SK-N-SH treated with all-trans-retinoic acid at 6 μM for 48 hours (cell line): ENCODE results near the gene NCS1.

ENCODE experiments used
- ATAC-seq: fragments of 200-7000 bp; cut with Tn5 transposase; 3 replicates; pipeline ENCODE4 v1.9.1; 2020; ENCODE audit warnings: mild to moderate bottlenecking, moderate library complexity
- ARNTL ChIP-seq: fragments of 450-650 bp; formaldehyde crosslinking; IDR thresholded peaks from 2 replicates; pipeline ENCODE4 v1.5.0; 2020; ENCODE audit warnings: low read depth, mild to moderate bottlenecking, moderate library complexity, borderline replicate concordance
- BACH2 ChIP-seq: fragments of 250-450 bp; sonication (Bioruptor Pico); IDR thresholded peaks from 2 replicates; pipeline ENCODE4 v1.9.0; 2021; ENCODE audit warnings: mild to moderate bottlenecking, borderline replicate concordance
- CREB5 ChIP-seq: fragments of 250-450 bp; sonication (Bioruptor Pico); IDR thresholded peaks from 2 replicates; pipeline ENCODE4 v1.5.1; 2020; ENCODE audit warnings: low read depth, mild to moderate bottlenecking, moderate library complexity
- CSDC2 ChIP-seq: fragments of 250-450 bp; sonication (Bioruptor Pico); IDR thresholded peaks from 2 replicates; pipeline ENCODE4 v1.5.0; 2020; ENCODE audit warnings: mild to moderate bottlenecking, moderate library complexity
- GLIS3 ChIP-seq: fragments of 250-450 bp; sonication (Bioruptor Pico); IDR thresholded peaks from 2 replicates; pipeline ENCODE4 v1.5.0; 2020; ENCODE audit warnings: mild to moderate bottlenecking, moderate library complexity
- ISL1 ChIP-seq: fragments of 250-450 bp; sonication (Bioruptor Pico); IDR thresholded peaks from 2 replicates; pipeline ENCODE4 v2.1.2; 2022; ENCODE audit warnings: mild to moderate bottlenecking, moderate library complexity
- OSR1 ChIP-seq: fragments of 250-450 bp; sonication (Bioruptor Pico); IDR thresholded peaks from 2 replicates; pipeline ENCODE4 v1.8.0; 2022; ENCODE audit warnings: moderate library complexity, mild to moderate bottlenecking, inconsistent platforms
- POU6F1 ChIP-seq: fragments of 250-450 bp; sonication (Bioruptor Pico); IDR thresholded peaks from 2 replicates; pipeline ENCODE4 v1.8.0; 2021; ENCODE audit warnings: low read depth, mild to moderate bottlenecking, moderate library complexity, borderline replicate concordance
- PPARA ChIP-seq: fragments of 250-450 bp; sonication (Bioruptor Pico); IDR thresholded peaks from 2 replicates; pipeline ENCODE4 v1.5.0; 2020; ENCODE audit warnings: mild to moderate bottlenecking, borderline replicate concordance
- RARB ChIP-seq: fragments of 250-450 bp; sonication (Bioruptor Pico); IDR thresholded peaks from 2 replicates; pipeline ENCODE4 v1.8.0; 2021; ENCODE audit warnings: mild to moderate bottlenecking, moderate library complexity
- SNAI2 ChIP-seq: fragments of 250-450 bp; sonication (Bioruptor Pico); IDR thresholded peaks from 2 replicates; pipeline ENCODE4 v1.5.0; 2020; ENCODE audit warnings: mild to moderate bottlenecking, moderate library complexity
- TCF4 ChIP-seq: fragments of 250-450 bp; sonication (Bioruptor Pico); IDR thresholded peaks from 2 replicates; pipeline ENCODE4 v1.8.0; 2021; ENCODE audit warnings: mild to moderate bottlenecking, moderate library complexity, borderline replicate concordance
- TOX ChIP-seq: fragments of 250-450 bp; sonication (Bioruptor Pico); IDR thresholded peaks from 2 replicates; pipeline ENCODE4 v1.8.0; 2021; ENCODE audit warnings: mild to moderate bottlenecking, moderate library complexity, borderline replicate concordance
- ZC3H10 ChIP-seq: fragments of 250-450 bp; sonication (Bioruptor Pico); IDR thresholded peaks from 2 replicates; pipeline ENCODE4 v1.5.1; 2021; ENCODE audit warnings: mild to moderate bottlenecking, moderate library complexity
- ZFP3 ChIP-seq: fragments of 250-450 bp; sonication (Bioruptor Pico); IDR thresholded peaks from 2 replicates; pipeline ENCODE4 v1.5.0; 2020; ENCODE audit warnings: mild to moderate bottlenecking, moderate library complexity
- ZFP30 ChIP-seq: fragments of 450-650 bp; formaldehyde crosslinking; IDR thresholded peaks from 2 replicates; pipeline ENCODE4 v1.5.0; 2022; ENCODE audit warnings: mild to moderate bottlenecking, moderate library complexity
- ZNF565 ChIP-seq: fragments of 450-650 bp; formaldehyde crosslinking; conservative IDR thresholded peaks from 2 replicates; pipeline ENCODE4 v1.5.0; 2020; ENCODE audit warnings: low read depth, mild to moderate bottlenecking, moderate library complexity
- ZNF70 ChIP-seq: fragments of 450-650 bp; formaldehyde crosslinking; IDR thresholded peaks from 2 replicates; pipeline ENCODE4 v1.5.0; 2020; ENCODE audit warnings: mild to moderate bottlenecking, moderate library complexity
- TF ChIP-seq, protein P1 (sequence below): fragments of 250-450 bp; sonication (Bioruptor Pico); IDR thresholded peaks from 2 replicates; pipeline ENCODE4 v1.8.0; 2020; ENCODE audit warnings: mild to moderate bottlenecking, moderate library complexity, borderline replicate concordance
- TF ChIP-seq, protein P2 (sequence below): fragments of 250-450 bp; sonication (Bioruptor Pico); IDR thresholded peaks from 2 replicates; pipeline ENCODE4 v1.5.1; 2021; ENCODE audit warnings: mild to moderate bottlenecking, moderate library complexity

Gene NCS1

DNA sequence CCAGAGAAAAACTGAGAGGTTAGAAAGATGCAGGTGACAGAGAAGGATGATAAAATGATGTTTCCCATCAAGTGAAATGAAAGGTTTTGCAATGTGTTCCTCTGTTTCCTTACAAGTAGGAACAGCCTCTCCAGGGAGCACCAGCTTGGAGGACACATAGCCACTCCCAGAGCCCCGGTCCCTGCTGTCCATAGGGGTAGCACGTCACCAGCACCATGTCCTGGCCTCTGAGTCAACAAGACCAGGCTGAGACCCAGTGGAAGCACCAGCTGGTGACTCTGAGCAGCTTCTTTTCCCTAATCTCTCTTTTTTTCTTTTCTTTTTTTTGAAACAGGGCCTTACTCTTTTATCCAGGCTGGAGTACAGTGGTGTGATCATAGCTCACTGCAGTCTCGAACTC lies 73.9 kb downstream of the NCS1 start:
- TF ChIP-seq, protein P1, sequence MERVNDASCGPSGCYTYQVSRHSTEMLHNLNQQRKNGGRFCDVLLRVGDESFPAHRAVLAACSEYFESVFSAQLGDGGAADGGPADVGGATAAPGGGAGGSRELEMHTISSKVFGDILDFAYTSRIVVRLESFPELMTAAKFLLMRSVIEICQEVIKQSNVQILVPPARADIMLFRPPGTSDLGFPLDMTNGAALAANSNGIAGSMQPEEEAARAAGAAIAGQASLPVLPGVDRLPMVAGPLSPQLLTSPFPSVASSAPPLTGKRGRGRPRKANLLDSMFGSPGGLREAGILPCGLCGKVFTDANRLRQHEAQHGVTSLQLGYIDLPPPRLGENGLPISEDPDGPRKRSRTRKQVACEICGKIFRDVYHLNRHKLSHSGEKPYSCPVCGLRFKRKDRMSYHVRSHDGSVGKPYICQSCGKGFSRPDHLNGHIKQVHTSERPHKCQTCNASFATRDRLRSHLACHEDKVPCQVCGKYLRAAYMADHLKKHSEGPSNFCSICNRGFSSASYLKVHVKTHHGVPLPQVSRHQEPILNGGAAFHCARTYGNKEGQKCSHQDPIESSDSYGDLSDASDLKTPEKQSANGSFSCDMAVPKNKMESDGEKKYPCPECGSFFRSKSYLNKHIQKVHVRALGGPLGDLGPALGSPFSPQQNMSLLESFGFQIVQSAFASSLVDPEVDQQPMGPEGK (CRISPR knock-in tag): no peak
- TF ChIP-seq SNAI2 (CRISPR knock-in tag): no peak
- no peak for TF ChIP-seq BACH2 (CRISPR knock-in tag)
- no peak for TF ChIP-seq TCF4 (CRISPR knock-in tag)
- TF ChIP-seq ISL1 (CRISPR knock-in tag): no peak
- no peak for TF ChIP-seq ZFP30 (CRISPR knock-in tag)
- TF ChIP-seq CSDC2 (CRISPR knock-in tag): no peak
- no peak for TF ChIP-seq CREB5 (CRISPR knock-in tag)
- TF ChIP-seq ZFP3 (CRISPR knock-in tag): no peak
- no peak for TF ChIP-seq ZNF565 (CRISPR knock-in tag)
- TF ChIP-seq ZNF70 (CRISPR knock-in tag): no peak
- TF ChIP-seq OSR1 (CRISPR knock-in tag): no peak
- no peak for ATAC-seq

DNA sequence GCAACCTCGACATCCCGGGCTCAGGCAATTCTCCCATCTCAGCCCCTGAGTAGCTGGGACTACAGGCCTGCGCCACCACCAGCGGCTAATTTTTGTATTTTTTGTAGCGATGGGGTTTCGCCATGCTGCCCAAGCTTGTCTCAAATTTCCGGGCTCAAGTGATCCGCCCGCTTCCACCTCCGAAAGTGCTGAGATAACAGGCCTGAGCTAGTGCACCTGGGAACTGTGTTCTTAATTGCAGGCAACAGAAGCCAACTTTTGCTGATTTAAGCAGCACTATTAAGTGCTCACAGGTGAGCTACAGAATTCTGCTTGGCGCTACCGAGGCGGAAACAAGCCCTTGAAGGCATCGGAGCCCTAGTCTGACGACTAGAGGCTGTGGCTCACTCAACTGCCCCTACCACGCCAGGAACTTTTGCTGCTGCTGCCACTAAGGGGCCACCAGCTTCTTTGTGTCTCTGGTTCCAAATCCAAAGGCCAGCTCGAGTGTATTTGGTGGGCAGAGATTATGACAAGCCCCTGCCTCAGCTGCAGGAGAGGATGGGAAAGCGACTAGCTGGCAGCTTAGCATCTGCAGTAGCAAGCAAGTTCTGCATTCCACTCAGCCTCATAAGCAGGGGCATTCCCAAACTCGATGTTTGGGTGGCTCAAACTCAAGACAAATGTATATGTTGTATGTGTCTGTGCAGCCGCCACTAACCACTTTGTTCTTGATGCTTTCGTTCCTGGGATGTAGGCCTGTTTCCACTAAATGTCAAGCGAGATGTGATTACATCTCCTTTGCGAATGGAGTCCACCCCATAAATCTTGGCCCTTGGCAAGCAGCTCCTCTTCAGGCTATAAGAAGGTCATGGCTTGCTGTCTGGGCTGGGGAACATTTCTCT lies 82.8 kb downstream of the NCS1 start:
- ATAC-seq: peak; percentile 22; the same call in 2 of the 3 replicates
- TF ChIP-seq, protein P2, sequence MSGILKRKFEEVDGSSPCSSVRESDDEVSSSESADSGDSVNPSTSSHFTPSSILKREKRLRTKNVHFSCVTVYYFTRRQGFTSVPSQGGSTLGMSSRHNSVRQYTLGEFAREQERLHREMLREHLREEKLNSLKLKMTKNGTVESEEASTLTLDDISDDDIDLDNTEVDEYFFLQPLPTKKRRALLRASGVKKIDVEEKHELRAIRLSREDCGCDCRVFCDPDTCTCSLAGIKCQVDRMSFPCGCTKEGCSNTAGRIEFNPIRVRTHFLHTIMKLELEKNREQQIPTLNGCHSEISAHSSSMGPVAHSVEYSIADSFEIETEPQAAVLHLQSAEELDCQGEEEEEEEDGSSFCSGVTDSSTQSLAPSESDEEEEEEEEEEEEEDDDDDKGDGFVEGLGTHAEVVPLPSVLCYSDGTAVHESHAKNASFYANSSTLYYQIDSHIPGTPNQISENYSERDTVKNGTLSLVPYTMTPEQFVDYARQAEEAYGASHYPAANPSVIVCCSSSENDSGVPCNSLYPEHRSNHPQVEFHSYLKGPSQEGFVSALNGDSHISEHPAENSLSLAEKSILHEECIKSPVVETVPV (CRISPR knock-in tag): no peak
- TF ChIP-seq GLIS3 (no peak), ZNF70 (CRISPR knock-in tag) (no peak), TOX (CRISPR knock-in tag) (no peak), RARB (CRISPR knock-in tag) (no peak), ZC3H10 (CRISPR knock-in tag) (no peak), CREB5 (CRISPR knock-in tag) (no peak)

DNA sequence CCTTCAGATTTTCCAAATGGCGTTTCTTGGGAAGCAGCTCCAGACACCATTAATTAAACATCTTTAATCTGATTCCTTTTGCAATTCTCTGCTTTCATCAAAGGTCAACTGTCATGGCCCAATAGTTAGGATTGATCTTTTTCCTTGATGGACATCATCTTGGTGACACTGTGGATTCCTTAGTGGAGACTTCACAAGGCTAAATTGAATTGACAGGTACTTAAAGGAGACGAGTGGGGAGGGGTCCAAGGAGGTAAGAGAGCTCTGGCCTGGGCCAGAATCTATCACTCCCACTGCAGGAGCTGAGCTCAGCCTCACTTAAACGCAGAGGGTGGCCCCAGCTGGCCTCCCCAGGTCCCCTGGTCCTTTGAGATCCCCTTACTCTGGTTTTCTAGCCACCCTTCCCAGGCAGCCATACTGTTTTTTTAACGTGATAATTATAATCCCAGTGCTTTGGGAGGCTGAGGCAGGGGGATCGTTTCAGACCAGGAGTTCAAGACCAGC lies 83.5 kb downstream of the NCS1 start:
- no peak for ATAC-seq
- TF ChIP-seq CREB5 (CRISPR knock-in tag) (no peak), POU6F1 (no peak), ARNTL (CRISPR knock-in tag) (no peak), ZNF565 (CRISPR knock-in tag) (no peak), RARB (CRISPR knock-in tag) (no peak), BACH2 (CRISPR knock-in tag) (no peak), ZFP3 (CRISPR knock-in tag) (no peak), PPARA (no peak), TCF4 (CRISPR knock-in tag) (no peak), CSDC2 (CRISPR knock-in tag) (no peak), ISL1 (CRISPR knock-in tag) (no peak)
- TF ChIP-seq, protein P1 (CRISPR knock-in tag): no peak
